Activated T-cell treated with anti-CD3 and anti-CD28 coated beads for 24 hours (primary cell): ENCODE data around the gene CRYZ.
"Not testable (repeated sequence)": the region's sequence is repeated elsewhere in the genome, so short reads cannot be mapped to it uniquely, and the experiment has no call there.

ENCODE experiments used
- DNase-seq: peaks from one replicate; pipeline ENCODE4 v3.0.0-alpha.2; 2020; ENCODE audit warnings: low read depth

Gene CRYZ, protein sequence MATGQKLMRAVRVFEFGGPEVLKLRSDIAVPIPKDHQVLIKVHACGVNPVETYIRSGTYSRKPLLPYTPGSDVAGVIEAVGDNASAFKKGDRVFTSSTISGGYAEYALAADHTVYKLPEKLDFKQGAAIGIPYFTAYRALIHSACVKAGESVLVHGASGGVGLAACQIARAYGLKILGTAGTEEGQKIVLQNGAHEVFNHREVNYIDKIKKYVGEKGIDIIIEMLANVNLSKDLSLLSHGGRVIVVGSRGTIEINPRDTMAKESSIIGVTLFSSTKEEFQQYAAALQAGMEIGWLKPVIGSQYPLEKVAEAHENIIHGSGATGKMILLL

DNA sequence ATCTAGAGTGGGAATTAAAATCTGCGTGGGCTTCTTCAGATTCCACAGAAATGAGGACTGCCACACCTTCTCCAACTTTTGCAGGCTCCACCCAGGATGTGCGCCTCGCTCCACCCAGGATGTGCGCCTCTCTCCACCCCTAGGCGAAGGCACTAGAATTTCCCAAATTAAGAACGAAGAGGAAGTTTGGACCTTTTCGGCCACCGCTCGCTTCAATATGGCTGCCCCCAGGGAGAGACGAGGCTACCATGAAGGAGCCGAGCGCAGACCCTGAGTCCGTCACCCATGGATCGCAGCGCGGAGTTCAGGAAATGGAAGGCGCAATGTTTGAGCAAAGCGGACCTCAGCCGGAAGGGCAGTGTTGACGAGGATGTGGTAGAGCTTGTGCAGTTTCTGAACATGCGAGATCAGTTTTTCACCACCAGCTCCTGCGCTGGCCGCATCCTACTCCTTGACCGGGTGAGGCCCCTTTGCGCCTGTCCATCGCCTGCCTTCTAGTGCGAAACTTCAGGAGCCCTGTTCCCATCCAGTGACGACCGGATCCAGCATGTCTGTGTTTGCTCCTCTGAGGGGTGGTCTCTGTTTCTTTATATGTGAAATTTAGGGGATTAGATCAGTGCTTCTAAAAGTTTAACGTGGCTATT is at the start of gene CRYZ, which contains the start of gene TYW3:
Gene CRYZ, minus strand, starts transcription at position 91 of the 644 bp plus-strand sequence. CDS start 8,229 bp downstream, outside the sequence.
Gene TYW3, plus strand, starts transcription at position 193 of the 644 bp plus-strand sequence. Its CDS starts 93 bp downstream, at position 286.
- peak; percentile 80 for DNase-seq

DNA sequence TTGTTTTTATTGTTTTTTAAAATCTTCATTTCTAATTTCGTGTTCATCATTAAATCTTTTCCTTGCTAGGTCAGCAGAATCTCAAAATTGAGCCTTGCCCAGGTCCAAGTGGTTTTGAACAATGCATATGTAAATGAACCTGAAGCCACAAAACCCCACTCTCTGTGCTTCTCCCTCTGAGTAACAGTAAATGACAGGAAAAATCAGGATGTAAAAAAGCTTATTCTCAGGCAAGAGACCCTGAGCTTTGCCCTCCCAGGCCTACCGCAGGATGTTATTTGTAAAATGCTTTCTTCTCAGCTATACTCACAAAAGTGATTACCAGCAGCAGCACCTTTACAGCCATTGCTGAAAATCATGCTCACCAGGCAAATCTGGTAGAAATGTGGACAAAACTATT is 47.7 kb upstream of the CRYZ start:
- DNase-seq, result no peak

DNA sequence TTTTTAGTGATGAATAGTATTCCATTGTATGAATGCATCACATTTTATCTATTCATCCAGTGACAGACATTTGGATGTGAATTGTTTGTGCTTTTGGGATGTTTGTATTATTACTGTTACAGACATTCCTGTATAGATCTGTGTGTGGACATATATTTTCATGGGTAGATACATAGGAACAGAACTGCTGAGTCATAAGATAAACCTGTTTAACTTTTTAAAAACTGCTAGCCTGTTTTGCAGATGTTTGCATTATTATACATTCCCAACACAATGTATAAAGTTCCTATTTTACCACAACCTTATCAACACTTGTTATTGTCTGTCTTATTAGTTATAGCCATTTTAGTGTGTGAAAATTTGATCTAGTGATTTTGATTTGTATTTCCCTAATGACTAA is 46.9 kb upstream of the CRYZ start:
- no peak for DNase-seq

DNA sequence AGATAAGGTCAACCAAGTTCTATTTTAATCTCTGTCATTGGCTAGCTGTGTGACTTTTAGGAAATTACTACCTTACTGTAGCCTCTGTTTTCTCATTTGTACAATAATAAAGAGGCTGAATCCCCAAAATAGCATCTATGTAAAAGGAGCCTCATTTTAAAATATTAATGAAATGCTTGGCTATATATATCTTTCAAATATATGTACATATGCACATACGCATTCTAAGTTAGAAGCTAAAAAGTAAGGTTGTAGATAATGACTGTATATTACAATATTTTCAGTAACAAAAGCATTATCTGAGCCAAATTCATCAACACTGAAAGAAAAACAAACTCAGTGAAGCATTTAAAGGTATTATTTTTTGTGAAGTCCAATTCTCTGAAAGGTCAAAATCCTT is 44.7 kb upstream of the CRYZ start:
- DNase-seq, result no peak

DNA sequence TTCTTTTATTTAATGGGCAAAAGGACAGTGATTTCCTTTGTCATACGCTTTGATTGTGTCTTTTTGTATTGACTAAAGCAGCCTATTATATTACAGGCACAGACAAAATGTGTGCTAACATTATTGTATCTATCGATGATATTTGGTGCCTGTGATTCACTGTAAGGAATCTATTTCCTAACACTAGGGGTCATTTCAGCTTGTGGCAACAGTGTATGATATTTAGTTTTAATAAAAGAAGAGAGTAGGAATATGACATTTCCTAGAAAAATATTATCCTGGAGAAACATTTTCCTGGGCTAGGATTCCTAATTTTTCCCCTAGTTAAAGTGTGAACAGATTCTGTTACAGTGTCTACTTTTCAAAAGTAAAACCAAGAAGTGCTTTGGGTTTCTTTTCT is 42.9 kb upstream of the CRYZ start:
- DNase-seq, result no peak

DNA sequence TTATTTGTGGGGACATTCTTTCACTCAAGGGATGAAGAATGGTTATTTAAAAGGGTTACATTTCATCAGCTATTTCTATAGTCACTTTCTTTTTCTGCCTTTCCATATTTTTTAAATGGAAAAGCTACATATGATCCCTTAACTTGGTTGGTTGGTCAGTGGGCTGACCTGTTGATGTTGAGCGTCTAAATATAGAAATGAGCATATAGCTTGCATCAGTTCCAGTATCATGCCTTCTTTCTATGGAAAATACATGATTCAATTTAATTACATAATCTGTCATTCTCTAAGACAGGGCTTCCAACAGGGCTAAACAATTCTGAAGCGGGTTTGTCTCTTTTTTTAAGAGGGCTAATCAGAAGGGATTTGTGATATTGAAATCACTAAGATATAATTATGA is 40.7 kb upstream of the CRYZ start:
- DNase-seq, result no peak

DNA sequence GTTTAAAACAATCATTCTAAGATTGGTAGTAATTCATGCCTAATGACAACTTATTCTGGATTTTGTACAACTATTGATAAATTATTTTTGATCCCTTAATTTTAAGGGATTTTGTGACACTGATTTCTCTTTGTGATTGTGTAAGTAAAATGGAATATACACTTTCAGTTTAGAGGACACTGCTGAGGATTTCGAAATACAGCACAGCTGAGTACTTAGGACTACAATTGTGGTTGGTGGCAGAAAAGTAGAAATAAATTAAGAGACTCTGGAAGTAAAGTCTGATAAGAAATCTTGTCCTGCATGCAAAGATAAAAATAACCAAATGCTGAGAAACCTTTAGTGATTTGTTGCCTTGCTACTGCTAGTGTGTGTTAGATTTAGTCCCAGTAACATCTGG is 40.1 kb upstream of the CRYZ start:
- no peak for DNase-seq

DNA sequence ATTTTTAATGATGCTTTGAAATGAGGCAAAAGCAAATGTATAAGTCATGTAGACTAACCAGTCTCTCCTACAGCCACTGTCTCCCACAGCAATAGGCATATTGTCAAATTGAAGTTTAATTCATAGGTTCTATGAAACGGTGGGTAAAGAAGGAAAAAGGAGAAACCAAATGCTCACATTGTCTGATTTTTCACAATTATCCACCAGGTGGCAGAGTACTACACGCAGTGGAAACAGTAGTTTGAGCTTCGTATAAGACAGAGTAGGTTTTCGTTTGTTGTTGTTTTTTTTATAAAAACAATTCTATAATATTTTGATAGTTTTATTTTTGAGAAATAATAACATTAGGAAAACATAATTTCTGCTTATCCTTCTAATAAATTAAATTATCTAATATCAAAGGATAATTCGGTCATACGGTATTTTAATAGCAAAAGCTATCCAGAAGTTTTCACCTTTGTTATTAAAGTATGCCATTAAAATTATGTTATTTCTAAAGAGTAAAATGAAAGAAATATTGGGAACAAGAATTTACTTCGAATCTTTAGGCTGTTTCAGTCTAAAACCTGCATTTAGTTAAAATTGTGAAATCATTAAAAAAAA is 39.2 kb upstream of the CRYZ start:
- no peak for DNase-seq

DNA sequence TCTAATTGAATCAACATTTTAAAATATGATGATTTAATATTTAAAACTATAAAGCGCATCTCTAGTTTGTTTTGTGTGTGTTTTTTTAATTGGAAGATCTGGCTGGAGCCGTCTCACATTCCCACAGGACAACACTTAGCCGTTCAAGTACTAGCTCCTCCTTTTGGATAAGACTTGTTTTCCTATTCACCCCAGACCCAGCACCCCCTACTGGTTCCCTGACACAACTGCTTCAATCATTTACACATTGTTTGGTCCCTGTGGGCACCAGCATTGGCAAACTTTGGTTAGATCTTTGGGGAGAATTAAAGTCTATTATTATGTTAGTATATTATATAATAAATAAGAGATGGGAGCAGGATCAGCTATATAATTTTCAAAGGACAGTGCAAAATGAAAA is 34.6 kb upstream of the CRYZ start:
- no peak for DNase-seq

DNA sequence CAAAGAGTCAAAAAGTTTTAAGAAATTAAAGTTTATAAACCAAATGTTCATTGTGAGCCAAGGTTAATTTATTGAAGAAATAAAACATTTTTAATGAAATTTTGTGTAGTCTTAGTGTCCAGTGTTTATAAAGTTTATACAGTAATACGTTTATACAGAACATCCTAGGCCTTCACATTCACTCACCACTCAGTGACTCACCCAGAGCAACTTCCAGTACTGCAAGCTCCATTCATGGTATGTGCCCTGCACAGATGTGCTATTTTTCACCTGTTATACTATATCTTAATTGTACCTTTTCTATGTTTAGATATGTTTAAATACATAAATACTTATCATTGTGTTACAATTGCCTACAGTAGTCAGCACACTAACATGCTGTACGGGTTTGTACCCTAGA is 33.7 kb upstream of the CRYZ start:
- DNase-seq, result no peak

DNA sequence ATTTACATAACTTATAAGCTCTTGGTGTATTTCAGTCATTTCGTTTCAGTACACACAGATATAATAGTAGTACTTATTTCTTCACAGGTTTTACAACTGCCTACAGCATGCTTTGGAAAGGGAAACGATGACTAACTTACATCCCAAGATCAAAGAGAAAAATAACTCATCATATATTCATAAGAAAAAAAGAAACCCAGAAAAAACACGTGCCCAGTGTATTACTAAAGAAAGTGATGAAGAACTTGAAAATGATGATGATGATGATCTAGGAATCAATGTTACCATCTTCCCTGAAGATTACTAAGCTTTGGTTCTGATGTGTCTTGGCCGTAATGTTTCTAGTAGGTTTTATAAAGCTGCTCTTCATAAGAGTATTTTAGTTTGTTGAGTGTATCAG is 31.0 kb upstream of the CRYZ start:
- no peak for DNase-seq

DNA sequence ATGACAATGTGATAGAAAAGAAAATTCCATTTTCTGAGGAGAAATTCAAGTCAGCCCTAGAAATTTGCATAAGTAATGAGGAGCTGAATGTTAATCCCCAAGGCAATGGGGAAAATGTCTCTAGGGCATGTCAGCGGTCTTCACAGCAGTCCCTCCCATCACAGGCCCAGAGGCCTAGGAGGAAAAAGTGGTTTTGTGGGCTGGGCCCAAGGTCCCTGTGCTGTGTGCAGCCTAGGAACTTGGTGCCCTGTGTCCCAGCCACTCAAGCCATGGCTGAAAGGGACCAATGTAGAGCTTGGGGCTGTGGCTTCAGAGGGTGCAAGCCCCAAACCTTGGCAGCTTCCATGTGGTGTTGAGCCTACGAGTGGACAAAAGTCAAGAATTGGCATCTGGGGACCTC is 23.8 kb upstream of the CRYZ start:
- DNase-seq, result not testable (repeated sequence)

DNA sequence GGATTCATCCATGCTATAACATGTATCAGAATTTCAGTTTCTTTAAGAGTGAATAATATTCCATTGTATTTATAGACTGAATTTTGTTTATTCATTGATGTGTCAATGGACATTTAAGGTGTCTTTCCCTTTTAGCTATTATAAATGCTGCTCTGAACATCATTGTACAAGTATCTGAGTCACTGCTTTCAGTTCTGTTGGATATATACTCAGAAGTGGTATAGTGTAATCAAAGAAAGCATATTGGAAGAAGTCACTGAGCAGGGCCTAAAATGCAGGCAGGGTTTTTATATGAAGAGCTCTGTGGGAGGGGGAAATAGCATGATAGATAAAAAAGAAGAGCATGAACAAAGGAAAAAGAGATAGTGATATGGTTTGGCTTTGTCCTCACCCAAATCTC is 22.6 kb upstream of the CRYZ start:
- no peak for DNase-seq

DNA sequence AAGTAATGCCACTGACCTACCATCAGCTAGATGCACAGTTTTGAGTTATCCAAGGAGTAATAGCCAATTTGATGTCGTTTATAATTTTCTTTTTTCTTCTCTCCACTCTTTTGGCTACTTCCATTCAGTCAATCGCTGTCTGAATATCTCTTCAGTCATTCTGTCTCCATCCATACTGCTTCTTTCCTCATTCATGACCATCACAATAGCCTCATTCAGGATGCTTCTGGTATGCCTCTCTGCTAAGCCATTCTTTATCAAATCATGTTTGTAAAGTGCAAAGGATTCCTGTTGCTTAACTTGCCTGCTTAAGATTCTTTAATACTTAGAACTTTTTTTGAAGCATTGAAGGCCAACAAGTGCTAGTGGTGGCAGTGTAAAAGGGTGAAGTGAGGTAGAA is 20.3 kb upstream of the CRYZ start:
- no peak for DNase-seq

DNA sequence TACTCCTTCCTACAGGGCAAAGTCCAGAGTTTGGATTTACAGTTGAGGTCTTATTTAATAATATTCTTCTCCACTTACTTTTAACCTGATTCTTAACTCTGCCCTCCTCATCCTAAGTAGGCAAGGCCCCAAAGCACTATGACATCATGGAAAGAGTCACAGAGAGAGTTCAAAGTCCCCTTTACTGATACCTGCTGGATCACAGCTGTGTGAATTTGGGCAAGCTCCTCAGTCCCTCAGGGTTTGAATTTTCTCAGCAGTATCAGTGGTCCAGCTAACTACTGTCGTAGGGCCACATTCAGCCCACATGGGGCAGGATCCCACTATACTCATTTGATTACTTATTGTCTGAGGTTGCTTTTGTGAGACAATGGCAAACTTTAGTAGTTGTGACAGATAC is 16.1 kb upstream of the CRYZ start:
- no peak for DNase-seq

DNA sequence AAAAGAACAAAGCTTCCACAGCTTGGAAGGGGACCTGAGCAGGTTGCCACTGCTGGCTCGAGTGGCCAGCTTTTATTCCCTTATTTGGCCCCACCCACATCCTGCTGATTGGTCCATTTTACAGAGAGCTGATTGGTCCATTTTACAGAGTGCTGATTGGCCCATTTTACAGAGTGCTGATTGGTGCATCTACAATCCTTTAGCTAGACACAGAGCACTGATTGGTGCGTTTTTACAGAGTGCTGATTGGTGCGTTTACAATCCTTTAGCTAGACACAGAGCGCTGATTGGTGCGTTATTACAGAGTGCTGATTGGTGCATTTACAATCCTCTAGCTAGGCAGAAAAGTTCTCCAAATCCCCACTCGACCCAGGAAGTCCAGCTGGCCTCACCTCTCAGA is 12.4 kb upstream of the CRYZ start:
- DNase-seq, result not testable (repeated sequence)

DNA sequence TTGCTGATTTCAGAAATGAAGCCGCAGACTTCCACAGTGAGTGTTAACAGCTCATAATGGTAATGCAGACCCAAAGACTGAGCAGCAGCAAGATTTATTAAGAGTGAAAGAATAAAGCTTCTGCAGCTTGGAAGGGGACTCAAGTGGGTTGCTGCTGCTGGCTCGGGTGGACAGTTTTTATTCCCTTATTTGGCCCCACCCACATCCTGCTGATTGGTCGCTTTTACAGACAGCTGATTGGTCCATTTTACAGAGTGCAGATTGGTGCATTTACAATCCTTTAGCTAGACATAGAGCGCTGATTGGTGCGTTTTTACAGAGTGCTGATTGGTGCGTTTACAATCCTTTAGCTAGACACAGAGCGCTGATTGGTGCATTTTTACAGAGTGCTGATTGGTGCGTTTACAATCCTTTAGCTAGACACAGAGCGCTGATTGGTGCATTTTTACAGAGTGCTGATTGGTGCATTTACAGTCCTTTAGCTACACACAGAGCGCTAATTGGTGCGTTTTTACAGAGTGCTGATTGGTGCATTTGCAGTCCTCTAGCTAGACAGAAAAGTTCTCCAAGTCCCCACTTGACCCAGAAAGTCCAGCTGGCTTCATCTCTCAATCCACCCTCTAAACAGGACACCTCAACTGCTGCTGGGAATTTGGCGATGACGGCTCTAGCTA is 7.6 kb upstream of the CRYZ start:
- not testable (repeated sequence) for DNase-seq

DNA sequence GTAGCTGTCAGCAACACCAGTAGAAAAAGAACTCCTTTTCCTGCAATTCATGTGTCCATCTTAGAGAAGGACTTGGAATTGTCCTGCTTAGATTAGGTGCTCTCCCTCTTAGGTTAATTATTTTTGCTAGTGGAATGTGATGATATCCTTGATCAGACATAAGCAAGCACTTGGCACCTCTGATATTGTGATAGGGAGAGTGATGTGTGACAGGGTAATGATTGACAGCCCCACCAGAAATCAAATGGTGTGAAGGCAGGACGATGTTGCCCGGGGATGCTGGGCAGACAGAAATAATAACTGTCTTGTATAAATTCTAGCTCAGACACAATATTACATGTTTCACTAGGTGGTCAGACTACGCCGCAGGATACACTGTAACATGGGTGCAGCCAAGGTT is 4.5 kb upstream of the CRYZ start:
- no peak for DNase-seq

DNA sequence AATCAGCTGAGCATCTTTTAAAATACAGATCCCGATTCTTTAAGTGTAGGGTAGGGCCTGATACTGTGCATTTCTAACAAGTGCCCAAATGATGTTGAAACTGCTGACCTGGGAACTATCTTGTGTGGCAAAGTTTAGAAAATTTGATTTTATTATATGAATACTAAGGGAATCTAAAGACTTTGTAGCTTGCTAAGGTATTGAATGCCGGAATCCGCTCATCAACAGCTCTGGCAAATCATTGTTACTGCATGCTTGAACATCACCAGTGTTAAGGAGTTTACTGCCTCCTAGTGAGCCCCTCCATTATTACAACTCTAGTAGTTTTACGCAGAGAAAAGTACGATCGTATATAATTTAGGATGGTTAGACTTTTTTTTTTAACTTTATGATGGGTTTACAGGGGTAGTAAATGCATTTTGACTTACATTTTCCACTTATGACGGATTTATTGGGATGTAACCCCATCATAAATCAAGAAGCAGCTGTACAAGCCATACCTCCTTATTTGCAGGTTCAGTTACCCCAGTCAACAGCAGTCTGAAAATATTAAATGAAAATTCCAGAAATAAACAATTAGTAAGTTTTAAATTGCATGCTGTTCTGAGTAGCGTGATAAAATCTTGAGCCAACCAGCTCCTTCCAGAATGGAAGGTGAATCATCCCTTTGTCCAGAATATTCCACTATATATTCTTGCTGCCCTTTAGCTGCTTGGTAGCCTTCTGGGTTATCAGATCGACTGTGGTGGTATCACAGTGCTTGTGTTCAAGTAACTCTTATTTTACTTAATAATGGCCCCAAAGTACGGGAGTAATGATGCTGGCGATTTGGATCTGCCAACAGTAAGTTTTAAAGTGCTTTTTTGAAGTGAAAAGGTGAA is 994 bp upstream of the CRYZ start:
- DNase-seq, result peak; percentile 35

DNA sequence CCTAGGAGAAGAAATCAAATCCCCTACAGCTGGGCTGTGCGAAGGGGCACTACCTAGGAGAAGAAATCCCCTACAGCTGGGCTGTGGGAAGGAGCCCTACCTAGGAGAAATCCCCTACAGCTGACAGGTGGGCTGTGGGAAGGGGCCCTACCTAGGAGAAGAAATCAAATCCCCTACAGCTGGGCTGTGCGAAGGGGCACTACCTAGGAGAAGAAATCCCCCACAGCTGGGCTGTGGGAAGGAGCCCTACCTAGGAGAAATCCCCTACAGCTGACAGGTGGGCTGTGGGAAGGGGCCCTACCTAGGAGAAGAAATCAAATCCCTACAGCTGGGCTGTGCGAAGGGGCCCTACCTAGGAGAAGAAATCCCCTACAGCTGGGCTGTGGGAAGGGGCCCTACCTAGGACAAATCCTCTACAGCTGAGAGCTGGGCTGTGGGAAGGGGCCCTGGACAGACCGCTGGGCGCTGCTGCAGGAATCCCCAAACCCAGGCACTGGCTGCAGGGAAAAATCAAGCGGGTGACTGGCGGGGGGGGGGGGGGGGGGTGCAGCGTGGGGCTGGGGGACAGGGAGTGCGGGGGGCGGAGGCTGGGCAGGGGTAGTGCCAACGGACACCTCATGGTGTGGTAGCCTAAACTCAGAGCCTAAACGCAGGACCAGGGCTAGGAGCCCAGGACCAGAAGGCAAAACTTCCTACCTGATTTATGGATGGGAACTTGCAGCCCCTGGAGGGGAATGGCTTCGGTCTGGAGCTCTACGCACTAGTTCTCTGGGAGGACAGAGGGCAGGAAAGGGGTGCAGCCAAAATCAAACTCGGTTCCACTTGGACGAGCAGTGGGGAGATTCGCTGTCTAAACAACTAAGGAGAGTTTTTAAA is 541 bp downstream of the CRYZ start:
- DNase-seq, result peak; percentile 8
